Limb (tissue), 2 donors: ENCODE measurements around the gene AMZ2.

ENCODE experiments used
- DNase-seq, 2 donors: peaks; one replicate each; pipeline ENCODE4 v3.0.0-alpha.2; 2016; ENCODE audit errors: extremely low spot score in 2 of 2

AMZ2 gene

DNA sequence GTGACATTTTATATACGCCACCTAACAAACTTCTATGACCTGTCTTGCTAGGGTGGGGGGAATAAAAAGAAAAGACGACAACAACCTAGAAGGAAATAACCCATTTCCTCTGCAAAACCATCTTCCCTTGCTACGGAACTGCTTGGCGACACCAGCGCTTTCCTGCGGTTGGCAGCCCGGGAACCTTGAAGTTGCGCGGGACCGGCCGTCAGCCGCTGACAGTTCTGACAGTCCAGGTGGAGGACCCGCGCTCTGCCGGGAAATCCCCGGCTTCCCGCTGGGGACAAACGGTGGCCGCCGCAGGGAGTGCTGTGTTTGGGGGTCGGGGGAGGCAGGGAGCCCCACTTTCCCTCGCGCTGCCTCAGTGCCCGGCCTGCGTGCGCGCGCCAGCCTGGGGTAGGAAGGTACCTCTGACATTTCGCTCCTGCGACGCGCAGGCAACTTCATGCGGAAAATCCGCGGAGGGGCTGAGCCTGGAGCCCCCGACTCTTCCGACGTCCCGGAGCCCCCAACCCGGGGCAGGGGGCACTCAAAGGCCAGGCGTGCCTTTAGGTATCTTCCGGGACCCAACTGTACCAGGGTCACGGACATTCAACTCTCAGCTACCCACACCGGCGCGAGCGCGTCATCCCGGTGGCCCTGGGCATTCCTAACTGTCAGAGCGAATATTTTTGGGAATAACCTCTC lies 42.6 kb downstream of the AMZ2 start:
- DNase-seq, result peak in 1 of 2 donors; percentile 48

GRCh38 chr17:68290955-68291835 lies 43.4 kb downstream of the AMZ2 start, which contains the start of the genes ARSG and SLC16A6:
ARSG (plus strand) TSS chr17:68291495; CDS start chr17:68307494, 15,999 bp downstream.
SLC16A6 (minus strand) TSS chr17:68291127; CDS start chr17:68278320, 12,807 bp downstream.
- peak; percentile 76 to 89 for DNase-seq

GRCh38 chr17:68291836-68292688 lies 44.2 kb downstream of the AMZ2 start:
- DNase-seq, result peak; percentile 22 to 81

DNA sequence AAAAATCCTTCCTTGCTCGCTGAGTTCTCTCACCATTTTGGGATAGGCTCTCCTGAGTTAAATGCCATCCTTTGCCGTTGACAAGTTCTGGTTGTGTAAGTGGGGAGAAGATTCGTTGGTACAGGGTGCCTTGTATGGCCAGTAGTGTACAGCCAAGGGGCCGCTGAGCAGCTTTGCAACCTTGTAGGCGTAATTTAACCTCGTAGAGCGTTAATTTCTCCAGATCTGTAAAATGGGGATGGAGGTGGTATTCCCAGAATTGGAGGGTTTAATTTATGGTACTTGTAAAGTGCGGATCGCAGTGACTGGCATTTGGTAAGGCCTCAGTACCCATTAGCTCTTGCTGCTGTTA lies 44.8 kb downstream of the AMZ2 start:
- no peak for DNase-seq

GRCh38 chr17:68293490-68294195 lies 45.8 kb downstream of the AMZ2 start:
- DNase-seq, result no peak

DNA sequence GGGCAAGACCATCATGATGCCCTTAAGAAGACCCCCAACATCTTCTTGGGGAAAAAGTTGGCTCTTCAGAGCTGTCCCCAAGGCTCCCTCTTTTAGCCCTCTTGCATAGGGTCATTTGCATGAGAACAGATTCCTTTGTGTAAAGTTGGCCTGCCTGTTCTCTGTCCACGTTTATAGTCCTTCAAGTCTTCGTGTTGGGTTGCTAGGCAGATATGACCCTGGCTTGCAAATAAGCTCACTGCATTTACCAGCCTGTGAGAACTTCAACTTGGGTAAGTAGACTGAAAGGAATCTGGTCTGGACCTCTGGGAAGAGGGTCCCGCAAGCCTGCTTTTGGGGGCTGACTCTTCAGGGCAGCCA lies 46.3 kb downstream of the AMZ2 start:
- DNase-seq, result no peak

- no peak for DNase-seq
These were observed 46.8 kb downstream of the AMZ2 start for GRCh38 chr17:68294617-68295016.

- DNase-seq, result no peak
These were observed 47.2 kb downstream of the AMZ2 start for GRCh38 chr17:68295086-68295485.

DNA sequence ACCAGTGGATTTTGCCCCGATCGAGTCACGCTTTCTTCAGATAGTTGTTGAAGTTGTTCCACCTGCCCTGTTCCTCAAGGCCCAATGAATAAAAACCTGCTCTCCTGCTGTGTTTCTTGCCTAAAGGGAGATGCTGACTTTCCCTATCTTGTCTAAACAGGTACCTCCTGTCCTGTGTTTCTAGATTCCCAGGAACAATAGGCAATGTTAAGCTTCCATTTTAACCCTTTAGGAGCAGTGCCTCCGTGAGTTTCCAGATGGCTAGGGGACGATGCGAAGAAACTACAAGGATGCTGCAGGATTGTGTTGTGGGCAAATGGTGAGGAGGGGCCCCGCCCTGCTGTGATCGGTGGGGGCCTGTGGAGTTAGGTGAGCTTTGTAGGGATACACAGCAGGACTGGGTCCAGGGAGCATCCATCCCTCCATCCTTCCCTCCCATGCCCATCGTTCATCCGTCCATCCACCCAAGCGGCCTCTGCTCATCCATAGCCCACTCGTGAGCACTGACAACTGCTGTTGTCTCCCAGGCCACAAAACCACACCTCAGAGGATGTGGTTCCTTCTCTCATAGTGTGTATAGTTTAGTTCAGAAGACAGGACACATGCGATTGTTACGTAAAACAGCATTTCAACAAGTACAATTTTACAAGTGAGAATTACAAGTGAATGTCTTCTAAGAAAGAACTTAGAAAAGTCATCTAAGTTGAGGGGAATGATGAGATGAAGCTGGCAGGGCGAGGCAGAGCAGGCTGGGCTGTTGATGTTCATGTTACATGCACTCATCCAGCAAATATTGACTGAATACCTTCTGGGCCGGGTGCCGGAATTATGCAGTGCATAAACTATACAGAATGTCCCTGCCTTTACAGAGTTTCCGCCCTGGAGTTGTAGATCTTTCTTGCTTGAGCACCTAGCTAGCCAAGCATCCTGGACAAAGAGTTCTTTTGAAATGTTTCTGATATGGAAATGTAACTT lies 48.7 kb downstream of the AMZ2 start:
- no peak for DNase-seq

DNA sequence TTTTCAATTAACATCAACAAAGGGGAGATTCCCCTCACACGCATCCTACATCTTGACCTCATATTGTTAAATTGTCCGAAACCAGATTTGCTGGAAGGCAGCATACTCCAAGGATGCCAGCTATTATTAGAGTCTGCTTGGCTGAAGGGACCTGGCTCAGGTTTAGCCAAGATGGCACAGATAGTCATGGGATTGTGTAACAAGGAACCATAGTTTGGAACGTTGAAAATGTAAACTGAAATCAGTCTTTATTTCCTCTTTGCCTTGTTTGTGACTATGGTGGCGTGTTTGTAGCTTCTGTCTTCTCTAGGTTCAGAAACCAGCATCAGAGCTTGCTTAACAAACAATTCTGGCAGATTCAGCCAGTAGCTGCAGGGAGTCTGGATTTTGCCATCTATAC lies 49.4 kb downstream of the AMZ2 start:
- DNase-seq, result no peak

- DNase-seq, result no peak
These were observed 50.8 kb downstream of the AMZ2 start for GRCh38 chr17:68298601-68299000.

DNA sequence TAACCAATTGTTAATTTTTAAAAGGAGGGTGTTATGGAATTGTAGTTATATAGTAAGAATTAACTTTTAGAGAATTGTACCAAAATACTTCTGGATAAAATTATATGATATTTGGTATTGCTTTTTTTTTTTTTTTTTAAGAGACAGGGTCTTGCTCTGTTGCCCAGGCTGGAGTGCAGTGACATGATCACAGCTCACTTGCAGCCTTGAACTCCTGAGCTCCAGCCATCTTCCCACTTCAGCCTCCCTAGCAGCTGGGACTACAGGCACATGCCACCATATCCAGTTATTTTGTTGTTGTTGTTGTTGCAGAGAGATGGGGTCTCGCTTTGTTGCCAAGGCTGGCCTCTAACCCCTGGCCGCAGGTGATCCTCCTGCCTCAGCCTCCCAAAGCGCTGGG lies 52.0 kb downstream of the AMZ2 start:
- DNase-seq, result no peak

GRCh38 chr17:68301438-68301959 lies 53.7 kb downstream of the AMZ2 start:
- no peak for DNase-seq

DNA sequence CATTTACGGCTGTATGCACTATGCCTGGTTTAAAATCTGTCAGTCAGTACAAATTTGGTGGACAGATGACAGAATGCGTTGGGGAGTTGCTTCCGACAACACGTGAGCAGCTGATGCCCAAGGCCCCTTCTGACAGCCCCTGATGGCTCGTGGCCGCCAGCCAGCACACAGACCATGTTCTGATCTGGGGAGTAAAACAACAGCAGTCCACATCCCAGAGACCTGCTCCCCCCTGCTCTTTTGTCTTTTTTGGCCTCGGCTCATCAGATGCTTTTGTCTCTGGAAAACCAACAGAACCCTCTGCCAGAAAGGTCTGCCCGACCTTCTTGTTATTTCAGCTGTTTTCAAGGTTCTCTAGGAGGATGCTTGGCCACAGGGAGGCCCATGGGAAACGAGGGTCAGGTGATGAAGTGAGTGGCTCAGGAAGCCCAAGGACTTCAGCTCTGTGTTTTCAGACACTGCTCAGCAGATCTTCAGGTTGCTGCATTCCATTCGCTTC lies 54.3 kb downstream of the AMZ2 start:
- DNase-seq, result peak in 1 of 2 donors; percentile 41

DNA sequence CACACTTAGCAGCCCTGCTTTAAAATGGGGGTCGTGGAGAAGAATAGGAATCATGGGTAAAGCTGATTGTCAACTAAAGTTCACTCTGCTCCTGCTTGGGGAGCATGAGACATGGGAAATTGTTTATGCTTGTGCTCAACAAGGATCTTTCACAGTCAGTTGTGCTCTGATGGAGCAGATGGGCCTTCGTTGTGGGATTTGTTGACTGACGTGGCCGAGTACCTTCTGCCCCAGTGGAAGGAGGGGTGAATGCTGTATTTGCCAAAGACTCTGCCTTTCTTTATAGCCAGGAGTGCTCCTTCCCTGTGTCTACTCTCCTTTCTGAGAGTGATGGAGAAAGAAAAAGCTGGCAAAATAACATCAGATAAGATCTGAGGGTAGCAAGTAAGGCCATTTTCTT lies 54.8 kb downstream of the AMZ2 start:
- no peak for DNase-seq

GRCh38 chr17:68304706-68305105 lies 56.9 kb downstream of the AMZ2 start:
- DNase-seq, result no peak

DNA sequence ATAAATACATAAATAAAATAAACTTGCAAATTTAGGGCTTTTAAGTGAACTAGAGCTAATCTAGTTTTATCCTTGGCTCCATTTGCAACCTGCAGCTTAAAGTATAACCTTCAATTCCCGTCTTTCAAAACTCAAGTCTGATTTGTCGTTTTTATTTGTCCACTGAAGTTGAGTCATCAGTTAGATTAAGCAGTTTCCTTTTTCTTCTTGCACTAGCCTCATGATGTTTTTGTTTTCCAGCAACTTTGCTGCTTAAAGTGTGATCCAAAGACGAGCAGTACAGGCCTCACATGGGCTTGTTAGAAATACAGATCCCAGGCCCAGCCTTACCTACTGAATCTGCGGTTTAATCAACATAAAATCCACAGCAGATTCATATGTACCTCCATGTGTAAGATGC lies 57.3 kb downstream of the AMZ2 start:
- no peak for DNase-seq
